ENCODE results near the gene DNAAF5.

DNA sequence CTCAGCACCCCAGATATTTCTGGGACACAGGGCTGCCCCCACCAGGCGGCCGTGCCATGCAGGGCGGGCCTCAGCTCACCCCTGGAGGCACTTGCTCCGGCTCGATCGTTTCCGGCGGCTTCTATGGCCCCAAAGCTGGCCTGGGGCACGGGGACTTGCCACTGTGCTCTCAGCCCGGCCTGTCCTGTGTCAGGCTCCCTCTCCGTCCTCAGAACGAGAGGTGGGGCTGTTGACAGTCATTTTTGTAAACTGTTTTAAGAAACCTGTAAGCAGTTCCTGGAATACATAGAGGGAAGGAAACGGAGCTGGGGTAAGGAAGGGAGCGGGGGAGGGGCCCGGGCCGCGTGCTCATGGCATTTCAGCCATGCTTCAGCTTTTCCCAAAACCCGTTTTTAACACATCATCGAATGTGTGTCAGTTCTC lies 31.3 kb downstream of the DNAAF5 start:
- no peak for TF ChIP-seq CHD4 (IDR thresholded peaks at IDR 0.05; ENCODE audit: borderline replicate concordance, low read length)
- no peak for TF ChIP-seq SRF (IDR thresholded peaks at IDR 0.05; ENCODE audit: low read depth, low read length)
- TF ChIP-seq, protein P1, sequence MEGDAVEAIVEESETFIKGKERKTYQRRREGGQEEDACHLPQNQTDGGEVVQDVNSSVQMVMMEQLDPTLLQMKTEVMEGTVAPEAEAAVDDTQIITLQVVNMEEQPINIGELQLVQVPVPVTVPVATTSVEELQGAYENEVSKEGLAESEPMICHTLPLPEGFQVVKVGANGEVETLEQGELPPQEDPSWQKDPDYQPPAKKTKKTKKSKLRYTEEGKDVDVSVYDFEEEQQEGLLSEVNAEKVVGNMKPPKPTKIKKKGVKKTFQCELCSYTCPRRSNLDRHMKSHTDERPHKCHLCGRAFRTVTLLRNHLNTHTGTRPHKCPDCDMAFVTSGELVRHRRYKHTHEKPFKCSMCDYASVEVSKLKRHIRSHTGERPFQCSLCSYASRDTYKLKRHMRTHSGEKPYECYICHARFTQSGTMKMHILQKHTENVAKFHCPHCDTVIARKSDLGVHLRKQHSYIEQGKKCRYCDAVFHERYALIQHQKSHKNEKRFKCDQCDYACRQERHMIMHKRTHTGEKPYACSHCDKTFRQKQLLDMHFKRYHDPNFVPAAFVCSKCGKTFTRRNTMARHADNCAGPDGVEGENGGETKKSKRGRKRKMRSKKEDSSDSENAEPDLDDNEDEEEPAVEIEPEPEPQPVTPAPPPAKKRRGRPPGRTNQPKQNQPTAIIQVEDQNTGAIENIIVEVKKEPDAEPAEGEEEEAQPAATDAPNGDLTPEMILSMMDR (CRISPR knock-in tag; IDR thresholded peaks at IDR 0.05) = no peak
- no peak for TF ChIP-seq GABPA (IDR thresholded peaks at IDR 0.05; ENCODE audit: low read depth, low read length)
- TF ChIP-seq GABPA (CRISPR knock-in tag; IDR thresholded peaks at IDR 0.05; ENCODE audit: low read depth) = no peak
- TF ChIP-seq, protein P2, sequence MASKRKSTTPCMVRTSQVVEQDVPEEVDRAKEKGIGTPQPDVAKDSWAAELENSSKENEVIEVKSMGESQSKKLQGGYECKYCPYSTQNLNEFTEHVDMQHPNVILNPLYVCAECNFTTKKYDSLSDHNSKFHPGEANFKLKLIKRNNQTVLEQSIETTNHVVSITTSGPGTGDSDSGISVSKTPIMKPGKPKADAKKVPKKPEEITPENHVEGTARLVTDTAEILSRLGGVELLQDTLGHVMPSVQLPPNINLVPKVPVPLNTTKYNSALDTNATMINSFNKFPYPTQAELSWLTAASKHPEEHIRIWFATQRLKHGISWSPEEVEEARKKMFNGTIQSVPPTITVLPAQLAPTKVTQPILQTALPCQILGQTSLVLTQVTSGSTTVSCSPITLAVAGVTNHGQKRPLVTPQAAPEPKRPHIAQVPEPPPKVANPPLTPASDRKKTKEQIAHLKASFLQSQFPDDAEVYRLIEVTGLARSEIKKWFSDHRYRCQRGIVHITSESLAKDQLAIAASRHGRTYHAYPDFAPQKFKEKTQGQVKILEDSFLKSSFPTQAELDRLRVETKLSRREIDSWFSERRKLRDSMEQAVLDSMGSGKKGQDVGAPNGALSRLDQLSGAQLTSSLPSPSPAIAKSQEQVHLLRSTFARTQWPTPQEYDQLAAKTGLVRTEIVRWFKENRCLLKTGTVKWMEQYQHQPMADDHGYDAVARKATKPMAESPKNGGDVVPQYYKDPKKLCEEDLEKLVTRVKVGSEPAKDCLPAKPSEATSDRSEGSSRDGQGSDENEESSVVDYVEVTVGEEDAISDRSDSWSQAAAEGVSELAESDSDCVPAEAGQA (IDR thresholded peaks at IDR 0.05; ENCODE audit: low read depth) = no peak
- TF ChIP-seq, protein P2 (CRISPR knock-in tag; IDR thresholded peaks at IDR 0.05; ENCODE audit: borderline replicate concordance) = no peak
- no peak for TF ChIP-seq ZSCAN25 (CRISPR knock-in tag; IDR thresholded peaks at IDR 0.05)

Measured in HepG2 (cell line).